CD4-positive, alpha-beta T cell (primary cell): ENCODE measurements around the gene GPR156. TPM values are rescaled to one million over a fixed set of nuclear protein-coding genes. Genes with fewer than 3 reads are reported as not detected.

Experiments
- ATAC-seq: fragments of 200-7000 bp; cut with Tn5 transposase; one replicate; pipeline ENCODE4 v1.10.0; 2022; ENCODE audit warnings: mild to moderate bottlenecking; ENCODE audit not compliant: poor library complexity
- CTCF ChIA-PET: fragments of 350-600 bp; sonication (Branson Sonifier 250); formaldehyde crosslinking; loops from one replicate; lab custom pipeline; 2021; ENCODE audit warnings: antibody characterized with exemption, inconsistent platforms; lab: Charles Lee
- POLR2A ChIA-PET: fragments of 350-600 bp; sonication (Branson Sonifier 250); formaldehyde crosslinking; loops from one replicate; lab custom pipeline; 2021; ENCODE audit warnings: antibody characterized with exemption, inconsistent platforms; lab: Charles Lee
- DNase-seq, 14 experiments: peaks; one replicate each; pipeline ENCODE4 v3.0.0-alpha.2; 2013 to 2020; ENCODE audit warnings: mixed read lengths in 2 of 14
- H3K27ac ChIP-seq, 2 donors: one replicate each; pipeline versions ENCODE4 v1.5.1 to v1.7.0; 2013; ENCODE audit warnings: low read length in 2 of 2, low read depth in 1 of 2, mild to moderate bottlenecking in 1 of 2
- H3K27me3 ChIP-seq, 2 experiments: 1 replicate in 1 of 2; 2 replicates in 1 of 2; pipeline versions ENCODE4 v1.6.1 to v1.7.0; 2013; ENCODE audit warnings: low read length in 2 of 2, control low read depth in 1 of 2, mild to moderate bottlenecking in 1 of 2, moderate library complexity in 1 of 2; ENCODE audit not compliant: insufficient read depth in 2 of 2, control insufficient read depth in 1 of 2
- H3K36me3 ChIP-seq: one replicate; pipeline ENCODE4 v1.6.1; 2013; ENCODE audit warnings: low read length, control low read depth; ENCODE audit not compliant: insufficient read depth
- H3K4me1 ChIP-seq: one replicate; pipeline ENCODE4 v1.6.1; 2013; ENCODE audit warnings: low read length, control low read depth; ENCODE audit not compliant: insufficient read depth
- H3K4me3 ChIP-seq: one replicate; pipeline ENCODE4 v1.5.1; 2013; ENCODE audit warnings: mild to moderate bottlenecking, low read length, moderate library complexity
- H3K9me3 ChIP-seq, 2 experiments: 1 replicate in 1 of 2; 2 replicates in 1 of 2; pipeline versions ENCODE4 v1.6.1 to v1.7.0; 2013; ENCODE audit warnings: low read length in 2 of 2, mild to moderate bottlenecking in 2 of 2, control low read depth in 1 of 2, moderate library complexity in 1 of 2; ENCODE audit not compliant: control insufficient read depth in 1 of 2, insufficient read depth in 1 of 2
- H3K27ac Mint-ChIP-seq: one replicate; pipeline ENCODE4 v1.8.0; 2020; ENCODE audit warnings: mixed read lengths
- H3K27me3 Mint-ChIP-seq: one replicate; pipeline ENCODE4 v1.8.0; 2021; ENCODE audit warnings: mixed read lengths
- H3K36me3 Mint-ChIP-seq: one replicate; pipeline ENCODE4 v1.8.0; 2021; ENCODE audit warnings: low read depth, mixed read lengths
- H3K4me1 Mint-ChIP-seq: one replicate; pipeline ENCODE4 v1.8.0; 2021; ENCODE audit warnings: low read depth, mixed read lengths
- H3K4me3 Mint-ChIP-seq: one replicate; pipeline ENCODE4 v1.8.0; 2020; ENCODE audit warnings: mild to moderate bottlenecking, mixed read lengths
- H3K9me3 Mint-ChIP-seq: one replicate; pipeline ENCODE4 v1.8.0; 2020; ENCODE audit warnings: mixed read lengths
- CTCF ChIP-seq: fragments of 200-600 bp; IDR thresholded peaks from one replicate; pipeline ENCODE4 v1.8.0; 2022; ENCODE audit warnings: antibody characterized with exemption, mild to moderate bottlenecking
- intact Hi-C, 2 experiments: fragments of 100-400 bp; cut with DNase I in 1 of 2; cut with micrococcal nuclease in 1 of 2; formaldehyde crosslinking; loops; one replicate each; pipeline versions ENCODE4 v1.15.1 to v1.9.0; 2023 to 2025; cut with DNase I, micrococcal nuclease
- total RNA-seq, 174 experiments: library from RNA in 2 of 174; stranded (reverse) in 2 of 174; gene quantifications; one replicate each; pipeline ENCODE4 v1.2.3 and lab custom pipeline; 2021 to 2026

The GPR156 gene
- total RNA-seq, 2 experiments from 2014 or later: 0.17 to 0.27 TPM

- no peak overlapping the region for H3K27ac Mint-ChIP-seq
- no peaks in the 10 kb centered on the region for H3K4me1 ChIP-seq
- no peak overlapping the region for H3K4me3 ChIP-seq
- no peak for DNase-seq
- H3K4me3 Mint-ChIP-seq: no peak overlapping the region
- intact Hi-C loops: no loop called here
- no peak for ATAC-seq
- no peaks in the 10 kb centered on the region for H3K9me3 ChIP-seq
- peaks cover 15% of the 10 kb centered on the region for H3K27me3 Mint-ChIP-seq
- H3K36me3 Mint-ChIP-seq: no peaks in the 10 kb centered on the region
- H3K9me3 Mint-ChIP-seq: no peaks in the 10 kb centered on the region
- H3K27ac ChIP-seq: no peak overlapping the region
- no peaks in the 10 kb centered on the region for H3K4me1 Mint-ChIP-seq
- H3K27me3 ChIP-seq: no peaks in the 10 kb centered on the region
- no peak for TF ChIP-seq CTCF
- ChIA-PET CTCF (no interaction called here), POLR2A (no interaction called here)
- no peaks in the 10 kb centered on the region for H3K36me3 ChIP-seq
These were observed 70.8 kb downstream of the GPR156 start for GRCh38 chr3:120214176-120214575.

GRCh38 chr3:120212505-120212904 lies 72.5 kb downstream of the GPR156 start:
- Histone ChIP-seq H3K27me3 (no peaks in the 10 kb centered on the region), H3K27ac (no peak overlapping the region), H3K9me3 (no peaks in the 10 kb centered on the region), H3K36me3 (no peaks in the 10 kb centered on the region), H3K4me3 (no peak overlapping the region), H3K4me1 (no peaks in the 10 kb centered on the region)
- Mint-ChIP-seq H3K9me3 (no peaks in the 10 kb centered on the region), H3K4me3 (no peak overlapping the region), H3K36me3 (no peaks in the 10 kb centered on the region), H3K27ac (no peak overlapping the region), H3K27me3 (peaks cover 15% of the 10 kb centered on the region), H3K4me1 (no peaks in the 10 kb centered on the region)
- ChIA-PET CTCF (no interaction called here), POLR2A (no interaction called here)
- DNase-seq: no peak
- no peak for TF ChIP-seq CTCF
- intact Hi-C loops: no loop called here
- no peak for ATAC-seq

GRCh38 chr3:120209425-120209824 lies 75.6 kb downstream of the GPR156 start:
- ChIA-PET CTCF (no interaction called here), POLR2A (no interaction called here)
- ATAC-seq (no peak), DNase-seq (no peak)
- H3K4me1 ChIP-seq: no peaks in the 10 kb centered on the region
- Mint-ChIP-seq H3K36me3 (no peaks in the 10 kb centered on the region), H3K27ac (no peak overlapping the region), H3K4me1 (no peaks in the 10 kb centered on the region), H3K9me3 (no peaks in the 10 kb centered on the region), H3K27me3 (peaks cover 15% of the 10 kb centered on the region), H3K4me3 (no peak overlapping the region)
- intact Hi-C loops: no loop called here
- no peaks in the 10 kb centered on the region for H3K36me3 ChIP-seq
- no peak overlapping the region for H3K4me3 ChIP-seq
- H3K27me3 ChIP-seq: no peaks in the 10 kb centered on the region
- H3K9me3 ChIP-seq: no peaks in the 10 kb centered on the region
- H3K27ac ChIP-seq: no peak overlapping the region
- no peak for TF ChIP-seq CTCF
